Neuron (in vitro differentiated cells): ENCODE data around the gene POLL.
A peak's percentile ranks its signal among the peaks of the same experiment; 100 is the strongest.

Experiments used
- H2AFZ ChIP-seq: one replicate; pipeline ENCODE4 v1.6.1; 2013; ENCODE audit warnings: low read depth, mild to moderate bottlenecking, inconsistent platforms, low read length, moderate library complexity
- H3K27me3 ChIP-seq: one replicate; pipeline ENCODE4 v1.6.1; 2013; ENCODE audit warnings: low read length; ENCODE audit not compliant: insufficient read depth
- H3K36me3 ChIP-seq: one replicate; pipeline ENCODE4 v1.6.1; 2013; ENCODE audit warnings: low read length; ENCODE audit not compliant: insufficient read depth
- H3K4me1 ChIP-seq: one replicate; pipeline ENCODE4 v1.6.1; 2013; ENCODE audit warnings: low read length; ENCODE audit not compliant: insufficient read depth
- H3K4me3 ChIP-seq: 2 replicates; pipeline ENCODE4 v1.5.1; 2013; ENCODE audit warnings: mild to moderate bottlenecking, low read length, moderate library complexity
- H3K9me3 ChIP-seq: one replicate; pipeline ENCODE4 v1.6.1; 2013; ENCODE audit warnings: low read length

Gene POLL

GRCh38 chr10:101575580-101576210 is 12.4 kb downstream of the POLL start:
- H3K4me1 ChIP-seq = peaks cover 5% of the 10 kb centered on the region
- peaks cover 3% of the 10 kb centered on the region for H3K9me3 ChIP-seq
- no peak overlapping the region for H2AFZ ChIP-seq
- H3K36me3 ChIP-seq = peaks cover 14% of the 10 kb centered on the region
- no peak overlapping the region for H3K4me3 ChIP-seq
- H3K27me3 ChIP-seq = peaks cover 12% of the 10 kb centered on the region

GRCh38 chr10:101575091-101575490 is 13.0 kb downstream of the POLL start:
- Histone ChIP-seq H3K4me1 (peaks cover 9% of the 10 kb centered on the region), H3K9me3 (peaks cover 3% of the 10 kb centered on the region), H3K36me3 (peaks cover 14% of the 10 kb centered on the region), H3K27me3 (peaks cover 12% of the 10 kb centered on the region), H3K4me3 (no peak overlapping the region), H2AFZ (no peak overlapping the region)

DNA sequence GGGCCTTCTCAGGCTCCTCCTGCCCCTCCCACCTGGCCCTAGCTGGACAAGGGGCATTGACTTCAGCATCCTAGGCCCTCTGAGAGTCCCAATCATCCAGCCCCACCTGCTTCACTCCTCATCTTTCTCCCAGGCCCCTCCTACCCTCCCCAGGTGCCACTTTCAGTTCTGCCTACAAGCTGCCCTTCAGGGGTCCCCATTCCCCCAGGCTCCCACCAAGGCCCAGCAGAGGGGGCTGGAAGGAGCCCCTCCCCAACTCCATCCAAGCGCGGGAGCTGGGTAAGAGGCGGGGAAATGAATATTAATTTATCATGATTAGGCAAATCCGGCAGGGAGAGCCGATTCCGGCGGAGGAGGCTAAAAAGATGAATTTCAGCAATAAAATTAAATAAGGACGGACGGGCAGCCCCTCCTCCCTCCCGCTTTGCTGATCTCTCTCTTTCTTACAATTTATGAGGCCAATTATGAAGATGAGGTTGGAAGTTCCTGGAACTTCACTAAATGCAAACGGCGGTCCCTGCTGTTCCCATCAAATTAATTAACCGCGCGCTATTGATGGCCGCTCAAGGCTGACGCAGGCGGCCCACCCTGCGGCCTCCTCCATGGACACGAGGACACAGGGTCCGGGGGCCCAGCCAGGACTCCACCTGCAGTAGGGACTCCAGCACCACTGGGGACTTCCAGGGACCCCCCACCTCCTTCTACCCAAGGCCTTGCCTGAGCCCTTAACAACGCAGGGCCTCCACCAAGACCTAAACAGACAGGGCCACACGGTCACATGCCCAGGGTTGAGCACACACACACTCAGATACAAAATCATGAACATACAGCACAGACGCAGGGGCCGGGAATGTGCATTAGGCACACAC is 13.9 kb downstream of the POLL start:
- no peak overlapping the region for H3K4me3 ChIP-seq
- H3K36me3 ChIP-seq = peaks cover 12% of the 10 kb centered on the region
- H3K27me3 ChIP-seq = peaks cover 22% of the 10 kb centered on the region
- H3K4me1 ChIP-seq = peaks cover 16% of the 10 kb centered on the region
- H2AFZ ChIP-seq = no peak overlapping the region
- H3K9me3 ChIP-seq = peaks cover 3% of the 10 kb centered on the region

- peaks cover 3% of the 10 kb centered on the region for H3K9me3 ChIP-seq
- H3K4me3 ChIP-seq = no peak overlapping the region
- H3K36me3 ChIP-seq = no peaks in the 10 kb centered on the region
- no peak overlapping the region for H2AFZ ChIP-seq
- H3K4me1 ChIP-seq = peaks cover 16% of the 10 kb centered on the region
- H3K27me3 ChIP-seq = peaks cover 35% of the 10 kb centered on the region
These were observed 15.3 kb downstream of the POLL start for GRCh38 chr10:101572785-101573184.

- H3K4me1 ChIP-seq = peaks cover 16% of the 10 kb centered on the region
- no peaks in the 10 kb centered on the region for H3K36me3 ChIP-seq
- peaks cover 42% of the 10 kb centered on the region for H3K27me3 ChIP-seq
- H2AFZ ChIP-seq = no peak overlapping the region
- no peak overlapping the region for H3K4me3 ChIP-seq
- H3K9me3 ChIP-seq = peaks cover 3% of the 10 kb centered on the region
These were observed 15.9 kb downstream of the POLL start for GRCh38 chr10:101572126-101572525.

- Histone ChIP-seq H3K4me3 (no peak overlapping the region), H3K9me3 (peaks cover 3% of the 10 kb centered on the region), H3K36me3 (no peaks in the 10 kb centered on the region), H3K27me3 (peaks cover 46% of the 10 kb centered on the region), H3K4me1 (peaks cover 16% of the 10 kb centered on the region), H2AFZ (no peak overlapping the region)
These were observed 16.7 kb downstream of the POLL start for GRCh38 chr10:101571271-101571925.

- peaks cover 53% of the 10 kb centered on the region for H3K27me3 ChIP-seq
- peak overlapping the region; percentile 44 for H3K4me3 ChIP-seq
- peaks cover 16% of the 10 kb centered on the region for H3K4me1 ChIP-seq
- peaks cover 3% of the 10 kb centered on the region for H3K9me3 ChIP-seq
- H3K36me3 ChIP-seq = no peaks in the 10 kb centered on the region
- peak overlapping the region; percentile 41 for H2AFZ ChIP-seq
These were observed 17.4 kb downstream of the POLL start for GRCh38 chr10:101570428-101571270.

DNA sequence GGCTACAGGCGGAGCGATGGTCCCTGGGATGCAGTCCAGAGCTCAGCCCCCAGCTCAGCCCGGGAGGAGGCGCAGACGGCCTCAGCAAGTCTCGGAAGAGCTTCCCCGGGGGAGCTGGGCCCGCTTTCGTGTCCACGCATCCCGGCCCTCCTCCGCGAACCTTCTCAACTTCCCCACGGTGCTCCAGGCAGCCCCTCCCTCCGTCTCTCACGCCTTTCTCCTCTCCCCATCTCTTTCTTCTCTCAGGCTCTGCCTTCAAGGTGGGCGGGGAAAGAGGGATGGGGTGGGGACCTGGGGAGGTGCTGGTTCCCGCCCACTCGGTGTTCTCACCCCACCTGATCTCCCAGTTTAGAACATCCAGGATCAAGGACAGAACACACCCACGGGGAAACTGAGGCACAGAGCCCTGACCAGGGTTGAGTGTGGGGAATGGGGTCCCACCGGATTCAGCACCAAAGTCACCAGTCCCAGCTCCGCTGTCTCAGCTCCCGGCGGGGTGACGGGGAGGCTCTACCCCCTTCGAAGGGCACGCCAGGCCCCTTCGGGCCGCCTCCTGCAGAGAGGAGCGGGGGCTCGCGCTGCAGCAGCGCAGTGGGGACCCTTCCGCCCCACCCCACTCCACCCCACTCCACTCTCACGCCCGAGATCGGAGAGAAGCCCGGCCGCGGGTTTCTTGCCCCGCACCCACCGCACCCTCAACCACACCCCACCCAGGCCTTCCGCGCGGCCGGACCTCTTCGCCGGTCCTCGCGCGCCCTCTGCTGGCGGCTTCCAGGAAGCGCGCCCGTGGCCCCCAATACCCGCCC is 18.2 kb downstream of the POLL start:
- no peaks in the 10 kb centered on the region for H3K36me3 ChIP-seq
- H2AFZ ChIP-seq = no peak overlapping the region
- peaks cover 58% of the 10 kb centered on the region for H3K27me3 ChIP-seq
- peaks cover 16% of the 10 kb centered on the region for H3K4me1 ChIP-seq
- H3K4me3 ChIP-seq = peak overlapping the region; percentile 39
- peaks cover 3% of the 10 kb centered on the region for H3K9me3 ChIP-seq

DNA sequence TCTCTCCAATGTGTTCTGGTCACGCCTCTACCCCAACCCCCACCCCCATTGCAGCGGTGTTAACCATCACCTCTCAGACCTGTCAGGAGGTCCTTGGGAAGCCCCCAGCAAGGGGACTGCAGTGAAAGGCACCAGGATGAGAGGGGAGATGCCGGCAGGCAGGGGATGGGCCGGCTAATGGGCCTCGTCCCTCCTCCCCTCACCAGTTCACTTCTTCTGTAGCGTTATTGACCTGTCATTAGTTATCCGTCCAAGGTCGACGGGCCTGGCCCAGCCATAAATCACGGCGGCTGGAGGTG is 18.8 kb downstream of the POLL start:
- peaks cover 3% of the 10 kb centered on the region for H3K9me3 ChIP-seq
- H3K4me3 ChIP-seq = no peak overlapping the region
- H2AFZ ChIP-seq = no peak overlapping the region
- no peaks in the 10 kb centered on the region for H3K36me3 ChIP-seq
- H3K27me3 ChIP-seq = peaks cover 60% of the 10 kb centered on the region
- peaks cover 16% of the 10 kb centered on the region for H3K4me1 ChIP-seq

DNA sequence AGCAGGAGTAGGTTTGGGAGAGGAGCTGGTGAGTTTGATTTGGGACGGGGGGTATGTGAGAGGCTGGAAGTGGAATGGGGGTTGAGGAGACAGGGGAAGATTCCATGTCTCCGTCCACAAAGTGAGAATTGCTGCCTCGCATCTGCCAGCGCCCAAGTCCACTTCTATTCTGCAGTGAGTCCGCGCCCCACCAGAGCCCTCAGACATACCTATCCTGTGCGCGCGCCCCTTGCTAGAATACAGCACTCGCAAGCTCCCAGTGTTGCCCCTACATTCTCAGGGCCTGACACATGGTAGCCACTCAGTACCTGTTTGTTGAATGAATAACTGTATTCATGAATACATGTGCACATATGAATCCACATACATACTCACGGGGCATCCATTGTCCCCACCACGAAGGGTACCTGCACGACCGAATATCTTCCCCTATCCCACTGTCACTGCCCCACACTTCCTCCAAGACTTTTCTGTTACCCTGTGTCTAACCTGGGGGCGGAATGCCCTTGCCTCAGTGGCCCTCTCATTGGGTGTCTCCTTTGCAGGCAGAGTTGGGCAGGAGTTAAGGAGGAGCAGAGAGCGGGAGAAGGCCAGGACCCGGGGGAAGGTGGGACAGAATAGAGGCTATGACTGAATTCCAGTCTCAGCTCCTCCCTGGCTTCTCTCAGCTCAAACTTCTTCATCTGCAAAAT is 19.9 kb downstream of the POLL start:
- Histone ChIP-seq H3K4me1 (peaks cover 16% of the 10 kb centered on the region), H3K27me3 (peaks cover 66% of the 10 kb centered on the region), H3K36me3 (no peaks in the 10 kb centered on the region), H3K9me3 (peaks cover 3% of the 10 kb centered on the region), H3K4me3 (no peak overlapping the region), H2AFZ (no peak overlapping the region)

DNA sequence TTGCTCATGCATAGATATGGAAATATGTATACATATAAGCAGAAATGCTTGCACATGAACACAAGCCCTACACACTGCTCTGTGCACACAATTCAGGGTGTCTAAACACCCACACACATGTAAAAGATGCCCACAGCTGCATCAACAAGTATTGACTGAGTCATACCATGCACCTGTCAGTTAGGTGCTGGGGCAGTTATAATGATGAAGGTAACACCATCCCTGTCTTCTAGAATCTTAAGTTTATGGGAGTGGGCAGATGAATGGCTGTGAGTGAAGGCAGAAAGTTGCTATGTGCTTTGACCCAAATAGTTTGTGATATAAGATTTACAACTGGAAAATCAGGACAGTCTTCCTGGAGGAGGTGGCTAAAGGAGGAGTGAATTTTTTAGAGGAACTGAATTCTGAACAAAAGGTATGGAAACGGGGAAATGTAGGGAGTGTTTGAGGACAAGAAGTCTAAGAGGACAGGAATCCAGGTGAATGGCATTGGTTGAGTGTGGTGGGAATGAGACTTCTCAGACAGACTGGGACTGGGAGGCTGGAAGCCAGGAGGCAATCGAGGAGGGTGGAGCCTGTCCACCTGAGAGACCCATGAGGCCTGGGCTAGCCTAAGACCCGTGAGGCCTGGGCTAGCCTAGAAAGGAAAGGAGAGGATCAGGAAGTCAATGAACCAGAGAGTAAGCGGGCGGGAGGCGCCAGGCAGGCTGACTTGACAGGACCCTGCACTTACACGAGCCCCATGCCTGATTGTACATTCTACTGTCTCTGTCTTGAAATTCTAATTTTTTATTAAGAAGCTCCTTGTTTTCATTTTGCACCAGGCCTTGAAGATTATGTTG is 20.7 kb downstream of the POLL start:
- Histone ChIP-seq H3K27me3 (peaks cover 65% of the 10 kb centered on the region), H3K4me3 (no peak overlapping the region), H2AFZ (no peak overlapping the region), H3K36me3 (no peaks in the 10 kb centered on the region), H3K9me3 (peaks cover 2% of the 10 kb centered on the region), H3K4me1 (peaks cover 16% of the 10 kb centered on the region)
